ENCODE measurements around the gene TOB1.
A peak's percentile ranks its signal among the peaks of the same experiment; 100 is the strongest.

The TOB1 gene

GRCh38 chr17:50839591-50840310, 26.4 kb downstream of the TOB1 start:
- no peak for TF ChIP-seq CTCF (conservative IDR thresholded peaks at IDR 0.05; ENCODE audit: low read depth, low read length)
- no peak overlapping the region for H3K4me3 ChIP-seq (ENCODE audit: low read length)
- DNase-seq (ENCODE audit: low read depth): no peak

GRCh38 chr17:50837980-50838954, 27.9 kb downstream of the TOB1 start:
- no peak for TF ChIP-seq CTCF (conservative IDR thresholded peaks at IDR 0.05; ENCODE audit: low read depth, low read length)
- DNase-seq (ENCODE audit: low read depth): peak; percentile 82
- no peak overlapping the region for H3K4me3 ChIP-seq (ENCODE audit: low read length)

- DNase-seq (ENCODE audit: low read depth): no peak
- no peak overlapping the region for H3K4me3 ChIP-seq (ENCODE audit: low read length)
- no peak for TF ChIP-seq CTCF (conservative IDR thresholded peaks at IDR 0.05; ENCODE audit: low read depth, low read length)
Measured at GRCh38 chr17:50837286-50837979, 28.7 kb downstream of the TOB1 start.

- H3K4me3 ChIP-seq (ENCODE audit: low read length): no peak overlapping the region
- no peak for TF ChIP-seq CTCF (conservative IDR thresholded peaks at IDR 0.05; ENCODE audit: low read depth, low read length)
- no peak for DNase-seq (ENCODE audit: low read depth)
Measured at GRCh38 chr17:50836826-50837225, 29.3 kb downstream of the TOB1 start.

GRCh38 chr17:50835301-50836234, 30.6 kb downstream of the TOB1 start, which contains the start of gene WFIKKN2:
Gene WFIKKN2 (plus strand): TSS chr17:50835586. CDS start chr17:50835938, 352 bp downstream.
- H3K4me3 ChIP-seq (ENCODE audit: low read length): no peak within 1 kb of the TSS
- no peak for TF ChIP-seq CTCF (conservative IDR thresholded peaks at IDR 0.05; ENCODE audit: low read depth, low read length)
- no peak for DNase-seq (ENCODE audit: low read depth)

Measured in retinal pigment epithelial cell (primary cell).